SU-DHL-6 (cell line): ENCODE results near the gene MMP17.

Experiments
- EZH2phosphoT487 ChIP-seq: fragments of 200-600 bp; sonication (generic), shearing (Covaris generic); conservative IDR thresholded peaks from 2 replicates; pipeline ENCODE4 v1.6.1; 2018; ENCODE audit warnings: mild to moderate bottlenecking, antibody characterized with exemption, low read length, moderate library complexity, mixed read lengths
- TF ChIP-seq, protein P1 (sequence below): fragments of 200-600 bp; sonication (generic); IDR thresholded peaks from one replicate; pipeline ENCODE4 v1.5.1; 2017; ENCODE audit warnings: antibody characterized with exemption, mild to moderate bottlenecking, low read length, moderate library complexity; ENCODE audit not compliant: insufficient read depth, poor library complexity, severe bottlenecking

GRCh38 chr12:131817241-131817640 is 11.0 kb upstream of the MMP17 start:
- TF ChIP-seq, protein P1, sequence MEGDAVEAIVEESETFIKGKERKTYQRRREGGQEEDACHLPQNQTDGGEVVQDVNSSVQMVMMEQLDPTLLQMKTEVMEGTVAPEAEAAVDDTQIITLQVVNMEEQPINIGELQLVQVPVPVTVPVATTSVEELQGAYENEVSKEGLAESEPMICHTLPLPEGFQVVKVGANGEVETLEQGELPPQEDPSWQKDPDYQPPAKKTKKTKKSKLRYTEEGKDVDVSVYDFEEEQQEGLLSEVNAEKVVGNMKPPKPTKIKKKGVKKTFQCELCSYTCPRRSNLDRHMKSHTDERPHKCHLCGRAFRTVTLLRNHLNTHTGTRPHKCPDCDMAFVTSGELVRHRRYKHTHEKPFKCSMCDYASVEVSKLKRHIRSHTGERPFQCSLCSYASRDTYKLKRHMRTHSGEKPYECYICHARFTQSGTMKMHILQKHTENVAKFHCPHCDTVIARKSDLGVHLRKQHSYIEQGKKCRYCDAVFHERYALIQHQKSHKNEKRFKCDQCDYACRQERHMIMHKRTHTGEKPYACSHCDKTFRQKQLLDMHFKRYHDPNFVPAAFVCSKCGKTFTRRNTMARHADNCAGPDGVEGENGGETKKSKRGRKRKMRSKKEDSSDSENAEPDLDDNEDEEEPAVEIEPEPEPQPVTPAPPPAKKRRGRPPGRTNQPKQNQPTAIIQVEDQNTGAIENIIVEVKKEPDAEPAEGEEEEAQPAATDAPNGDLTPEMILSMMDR = no peak
- TF ChIP-seq EZH2phosphoT487 = no peak
